Naive thymus-derived CD8-positive, alpha-beta T cell (primary cell): ENCODE measurements around the gene SMIM31. TPM values are rescaled to one million over a fixed set of nuclear protein-coding genes. Genes with fewer than 3 reads are reported as not detected.

ENCODE experiments used
- ATAC-seq, 2 donors: fragments of 150-1000 bp; cut with Tn5 transposase in 1 of 2; sonication (Bioruptor Pico), chemical (Tn5 transposase) in 1 of 2; 1 replicate in 1 of 2; 2 replicates in 1 of 2; pipeline ENCODE4 v1.10.0; 2021; ENCODE audit warnings: mild to moderate bottlenecking in 2 of 2, moderate library complexity in 2 of 2
- POLR2A ChIA-PET: fragments of 350-600 bp; sonication (Branson Sonifier 250); formaldehyde crosslinking; loops from one replicate; lab custom pipeline; 2021; ENCODE audit warnings: antibody characterized with exemption; lab: Charles Lee
- DNase-seq, 10 donors: peaks; one replicate each; pipeline versions ENCODE4 v3.0.0 to v3.0.0-alpha.2; 2020 to 2022
- H3K27ac Mint-ChIP-seq, 10 donors: one replicate each; pipeline ENCODE4 v1.8.0; 2020 to 2022; ENCODE audit warnings: mild to moderate bottlenecking in 10 of 10, mixed read lengths in 10 of 10, moderate library complexity in 4 of 10, inconsistent platforms in 1 of 10
- H3K27me3 Mint-ChIP-seq, 5 donors: one replicate each; pipeline ENCODE4 v1.8.0; 2021 to 2022; ENCODE audit warnings: mixed read lengths in 5 of 5
- H3K36me3 Mint-ChIP-seq, 3 donors: one replicate each; pipeline ENCODE4 v1.8.0; 2020 to 2022; ENCODE audit warnings: mixed read lengths in 3 of 3, mild to moderate bottlenecking in 2 of 3, inconsistent platforms in 1 of 3
- H3K4me1 Mint-ChIP-seq, 4 donors: one replicate each; pipeline ENCODE4 v1.8.0; 2021 to 2022; ENCODE audit warnings: mixed read lengths in 4 of 4
- H3K4me3 Mint-ChIP-seq, 10 donors: one replicate each; pipeline ENCODE4 v1.8.0; 2020 to 2022; ENCODE audit warnings: mild to moderate bottlenecking in 10 of 10, mixed read lengths in 10 of 10, moderate library complexity in 6 of 10, inconsistent platforms in 1 of 10
- H3K9me3 Mint-ChIP-seq, 9 donors: one replicate each; pipeline ENCODE4 v1.8.0; 2020 to 2022; ENCODE audit warnings: mixed read lengths in 9 of 9, mild to moderate bottlenecking in 3 of 9, inconsistent platforms in 1 of 9, moderate library complexity in 1 of 9
- polyA plus RNA-seq, 3 donors: library from polyadenylated mRNA; unstranded; fragments of 300-500 nt; fragmentation: Illumina TruSeq; gene quantifications; one replicate each; pipeline ENCODE4 v1.2.3, GENCODE V29; 2021
- total RNA-seq, 8 experiments: library from RNA in 2 of 8; stranded (reverse) in 2 of 8; gene quantifications; one replicate each; pipeline ENCODE4 v1.2.3 and lab custom pipeline; 2021 to 2026

SMIM31 gene
- total and polyA plus RNA-seq, 5 experiments from 2014 or later, result not detected

- Mint-ChIP-seq H3K4me3 (no peak overlapping the region), H3K36me3 (no peaks in the 10 kb centered on the region), H3K4me1 (no peaks in the 10 kb centered on the region), H3K27ac (no peak overlapping the region), H3K9me3 (no peaks in the 10 kb centered on the region), H3K27me3 (peaks cover 0 to 21% (median 4%) of the 10 kb centered on the region in 5 donors)
- POLR2A ChIA-PET, result no interaction called here
- ATAC-seq (no peak), DNase-seq (no peak)
Measured at GRCh38 chr4:164799410-164799809, 45.5 kb downstream of the SMIM31 start.

- Mint-ChIP-seq H3K9me3 (no peaks in the 10 kb centered on the region), H3K4me3 (no peak overlapping the region), H3K36me3 (no peaks in the 10 kb centered on the region), H3K27me3 (peaks cover 0 to 21% (median 4%) of the 10 kb centered on the region in 5 donors), H3K4me1 (no peaks in the 10 kb centered on the region), H3K27ac (no peak overlapping the region)
- no peak for DNase-seq
- ATAC-seq, result no peak
- POLR2A ChIA-PET, result no interaction called here
Measured at GRCh38 chr4:164800786-164801185, 46.9 kb downstream of the SMIM31 start.

GRCh38 chr4:164802301-164802901 is 48.5 kb downstream of the SMIM31 start:
- Mint-ChIP-seq H3K27ac (no peak overlapping the region), H3K4me3 (no peak overlapping the region), H3K9me3 (no peaks in the 10 kb centered on the region), H3K27me3 (peaks cover under 1 to 21% (median 4%) of the 10 kb centered on the region in 5 donors), H3K4me1 (no peaks in the 10 kb centered on the region), H3K36me3 (no peaks in the 10 kb centered on the region)
- DNase-seq, result no peak
- POLR2A ChIA-PET, result no interaction called here
- no peak for ATAC-seq

GRCh38 chr4:164803702-164804101 is 49.8 kb downstream of the SMIM31 start:
- no peak overlapping the region for H3K27ac Mint-ChIP-seq
- H3K9me3 Mint-ChIP-seq, result no peaks in the 10 kb centered on the region
- H3K4me3 Mint-ChIP-seq, result no peak overlapping the region
- no peak for DNase-seq
- no peak for ATAC-seq
- no peaks in the 10 kb centered on the region for H3K36me3 Mint-ChIP-seq
- POLR2A ChIA-PET, result no interaction called here
- no peaks in the 10 kb centered on the region for H3K4me1 Mint-ChIP-seq
- peaks cover 3 to 21% (median 4%) of the 10 kb centered on the region in 5 donors for H3K27me3 Mint-ChIP-seq

- Mint-ChIP-seq H3K4me3 (no peak overlapping the region), H3K27ac (no peak overlapping the region), H3K9me3 (no peaks in the 10 kb centered on the region), H3K4me1 (no peaks in the 10 kb centered on the region), H3K36me3 (no peaks in the 10 kb centered on the region), H3K27me3 (peaks cover 3 to 7% (median 4%) of the 10 kb centered on the region in 5 donors)
- no peak for ATAC-seq
- DNase-seq, result no peak
- POLR2A ChIA-PET, result no interaction called here
Measured at GRCh38 chr4:164807611-164808010, 53.7 kb downstream of the SMIM31 start.

DNA sequence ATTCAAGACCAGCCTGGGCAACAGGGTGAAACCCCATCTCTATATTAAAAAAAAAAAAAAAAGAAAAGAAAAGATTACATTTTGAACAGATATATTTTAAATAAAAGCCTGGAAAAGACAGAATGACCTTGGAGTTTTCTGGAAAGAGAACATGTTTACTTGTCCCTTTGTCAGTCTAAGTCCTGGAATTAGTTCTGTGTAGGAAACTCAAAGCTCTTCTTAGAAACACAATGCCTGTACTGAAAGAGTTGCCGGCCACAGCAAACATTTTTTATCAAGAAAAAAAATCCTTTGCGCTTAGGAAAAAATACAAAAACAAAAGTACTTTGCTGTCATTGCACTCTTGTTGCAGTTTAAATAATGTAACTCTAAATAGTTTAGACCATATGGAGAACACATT is 59.6 kb downstream of the SMIM31 start:
- Mint-ChIP-seq H3K27ac (no peak overlapping the region), H3K27me3 (peaks cover 0 to 9% (median 3%) of the 10 kb centered on the region in 5 donors), H3K4me3 (no peak overlapping the region), H3K36me3 (no peaks in the 10 kb centered on the region), H3K9me3 (no peaks in the 10 kb centered on the region), H3K4me1 (no peaks in the 10 kb centered on the region)
- POLR2A ChIA-PET, result no interaction called here
- DNase-seq, result no peak
- ATAC-seq, result no peak

- POLR2A ChIA-PET, result no interaction called here
- no peak overlapping the region for H3K4me3 Mint-ChIP-seq
- DNase-seq (no peak), ATAC-seq (no peak)
- no peaks in the 10 kb centered on the region for H3K4me1 Mint-ChIP-seq
- H3K27ac Mint-ChIP-seq, result no peak overlapping the region
- H3K36me3 Mint-ChIP-seq, result no peaks in the 10 kb centered on the region
- H3K9me3 Mint-ChIP-seq, result no peaks in the 10 kb centered on the region
- H3K27me3 Mint-ChIP-seq, result peaks cover 0 to 5% (median 2%) of the 10 kb centered on the region in 5 donors
Measured at GRCh38 chr4:164815711-164816110, 61.8 kb downstream of the SMIM31 start.

GRCh38 chr4:164819366-164819765 is 65.4 kb downstream of the SMIM31 start:
- H3K27me3 Mint-ChIP-seq, result peaks cover 8 to 31% (median 10%) of the 10 kb centered on the region in 5 donors

DNA sequence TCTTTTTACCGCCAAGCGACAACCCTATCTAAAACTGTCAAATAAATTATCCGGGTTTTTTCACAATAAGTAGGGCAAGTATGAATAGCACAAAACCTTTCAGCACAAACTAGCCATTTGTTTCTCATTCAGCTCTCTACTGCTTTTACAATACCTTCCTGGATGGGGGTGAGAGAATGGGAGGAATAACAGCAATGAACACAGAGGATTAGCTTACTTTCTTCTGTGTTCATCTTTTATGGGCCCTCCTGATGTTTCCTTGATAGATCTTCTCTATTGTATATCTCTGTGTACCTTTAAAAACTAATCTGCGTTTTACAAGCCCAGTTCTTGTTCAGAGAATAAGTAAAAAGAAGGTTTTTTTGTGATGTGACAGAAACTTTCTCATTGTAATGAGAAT is 67.8 kb downstream of the SMIM31 start:
- DNase-seq (no peak), ATAC-seq (no peak)

More at GRCh38 chr4:164819366-164819765, 65.4 kb downstream of the SMIM31 start:
- ATAC-seq (no peak), DNase-seq (no peak)
- POLR2A ChIA-PET, result no interaction called here
- H3K27ac Mint-ChIP-seq, result no peak overlapping the region
- H3K4me3 Mint-ChIP-seq, result no peak overlapping the region
- no peaks in the 10 kb centered on the region for H3K9me3 Mint-ChIP-seq
- H3K4me1 Mint-ChIP-seq, result no peaks in the 10 kb centered on the region
- H3K36me3 Mint-ChIP-seq, result no peaks in the 10 kb centered on the region

DNA sequence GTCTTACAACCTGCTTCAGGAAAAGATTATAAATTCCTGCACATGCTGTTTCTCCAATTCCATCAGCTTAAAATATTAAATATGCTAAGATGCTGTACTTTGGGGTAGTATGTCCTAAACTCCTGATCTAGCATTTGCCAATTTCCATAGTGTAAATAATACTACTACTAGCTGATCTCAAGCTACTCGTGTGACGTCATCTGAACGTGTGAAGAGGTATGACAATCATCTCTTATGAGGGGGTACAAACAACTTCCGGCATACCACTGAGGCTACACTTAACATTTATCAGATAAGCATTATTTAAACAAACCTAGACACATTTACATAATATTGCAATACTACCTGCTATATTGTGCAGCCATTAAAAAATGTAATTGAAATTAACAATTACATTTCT is 70.7 kb downstream of the SMIM31 start:
- POLR2A ChIA-PET, result no interaction called here
- no peak for ATAC-seq
- H3K4me1 Mint-ChIP-seq, result peaks cover 0 to 2% (median 0%) of the 10 kb centered on the region in 4 donors

More for the DNA sequence above, 67.8 kb downstream of the SMIM31 start:
- POLR2A ChIA-PET, result no interaction called here
- Mint-ChIP-seq H3K27me3 (peaks cover 8 to 35% (median 13%) of the 10 kb centered on the region in 5 donors), H3K27ac (no peak overlapping the region), H3K4me3 (no peak overlapping the region), H3K9me3 (no peaks in the 10 kb centered on the region), H3K4me1 (peaks cover 0 to 2% (median 0%) of the 10 kb centered on the region in 4 donors), H3K36me3 (no peaks in the 10 kb centered on the region)

DNA sequence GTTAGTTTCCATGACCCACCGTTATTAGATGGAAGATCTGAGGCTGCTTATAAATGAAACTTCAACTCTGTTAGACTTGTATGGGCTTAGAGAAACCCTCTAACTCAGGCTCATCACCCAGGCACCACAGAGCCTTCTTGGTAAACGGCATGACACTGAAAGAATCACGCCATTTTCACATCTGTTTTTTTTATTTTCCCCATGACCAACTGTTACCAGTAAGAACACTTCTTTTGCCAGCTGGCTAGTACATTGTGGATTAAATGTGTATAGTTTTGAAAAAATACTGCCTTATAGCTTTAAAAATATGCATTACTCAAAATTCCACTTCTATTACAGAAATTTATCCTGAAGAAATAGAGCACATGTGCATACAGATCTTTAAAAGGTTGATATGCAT is 75.0 kb downstream of the SMIM31 start:
- POLR2A ChIA-PET, result no interaction called here
- Mint-ChIP-seq H3K9me3 (no peaks in the 10 kb centered on the region), H3K36me3 (no peaks in the 10 kb centered on the region), H3K4me1 (peaks cover 0 to 2% (median 0%) of the 10 kb centered on the region in 4 donors), H3K27me3 (peaks cover 1 to 10% (median 3%) of the 10 kb centered on the region in 5 donors), H3K27ac (no peak overlapping the region), H3K4me3 (no peak overlapping the region)
- DNase-seq, result no peak
- no peak for ATAC-seq

More for the DNA sequence above, 70.7 kb downstream of the SMIM31 start:
- Mint-ChIP-seq H3K9me3 (no peaks in the 10 kb centered on the region), H3K36me3 (no peaks in the 10 kb centered on the region), H3K27ac (no peak overlapping the region), H3K4me3 (no peak overlapping the region), H3K27me3 (peaks cover 8 to 35% (median 12%) of the 10 kb centered on the region in 5 donors)
- DNase-seq, result no peak

- peaks cover 0 to 5% (median 0%) of the 10 kb centered on the region in 9 donors for H3K9me3 Mint-ChIP-seq
- ATAC-seq, result no peak
- POLR2A ChIA-PET, result no interaction called here
Measured at GRCh38 chr4:164846566-164846965, 92.6 kb downstream of the SMIM31 start.

DNA sequence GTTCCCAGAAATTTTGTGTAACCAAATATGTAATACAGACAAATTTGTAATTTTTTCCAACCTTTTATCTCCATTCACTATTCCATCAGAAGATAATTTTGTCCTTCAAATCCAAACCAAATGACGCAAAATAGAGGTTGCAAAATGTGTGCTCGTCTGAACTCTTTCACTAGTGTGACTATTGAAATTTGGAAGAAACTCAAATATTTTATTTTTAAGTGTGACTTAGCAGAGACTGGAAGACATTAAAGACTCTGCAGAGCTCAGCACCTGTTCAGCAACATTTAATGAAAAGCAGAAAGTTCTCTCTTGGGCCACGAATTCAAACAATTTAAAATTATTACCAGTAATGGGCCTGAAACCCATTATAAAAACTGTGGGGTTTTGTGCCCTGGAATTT is 93.1 kb downstream of the SMIM31 start:
- Mint-ChIP-seq H3K27ac (no peak overlapping the region), H3K9me3 (peaks cover 0 to 9% (median 0%) of the 10 kb centered on the region in 9 donors), H3K4me1 (no peaks in the 10 kb centered on the region), H3K36me3 (no peaks in the 10 kb centered on the region), H3K4me3 (no peak overlapping the region), H3K27me3 (peaks cover 3 to 20% (median 7%) of the 10 kb centered on the region in 5 donors)
- DNase-seq (no peak), ATAC-seq (no peak)
- POLR2A ChIA-PET, result no interaction called here

More at GRCh38 chr4:164846566-164846965, 92.6 kb downstream of the SMIM31 start:
- Mint-ChIP-seq H3K27ac (no peak overlapping the region), H3K36me3 (no peaks in the 10 kb centered on the region), H3K4me3 (no peak overlapping the region), H3K4me1 (no peaks in the 10 kb centered on the region), H3K27me3 (peaks cover 3 to 20% (median 6%) of the 10 kb centered on the region in 5 donors)
- DNase-seq, result no peak
